Kidney (tissue), 14 donors: ENCODE results near the gene CAV2. TPM values are rescaled to one million over a fixed set of nuclear protein-coding genes. Genes with fewer than 3 reads are reported as not detected.

Experiments used
- DNase-seq, 5 donors: peaks; one replicate each; pipeline ENCODE4 v3.0.0-alpha.2; 2013 to 2020
- FAIRE-seq: peaks from 2 replicates; lab custom pipeline; 2012; peaks lifted over from hg19 to GRCh38; lab: Jason Lieb, UNC
- H3K27ac ChIP-seq, 2 donors: one replicate each; pipeline ENCODE4 v1.7.0; 2013; ENCODE audit warnings: low read depth in 2 of 2, low read length in 2 of 2, inconsistent platforms in 1 of 2
- H3K27me3 ChIP-seq: one replicate; pipeline ENCODE4 v1.7.1; 2013; ENCODE audit warnings: low read length, inconsistent platforms; ENCODE audit not compliant: control insufficient read depth, insufficient read depth
- H3K36me3 ChIP-seq, 3 donors: one replicate each; pipeline versions ENCODE4 v1.7.0 to v1.7.1; 2013; ENCODE audit warnings: low read length in 3 of 3, control low read depth in 1 of 3, inconsistent platforms in 1 of 3; ENCODE audit not compliant: insufficient read depth in 3 of 3, control insufficient read depth in 2 of 3
- H3K4me1 ChIP-seq, 3 donors: one replicate each; pipeline versions ENCODE4 v1.7.0 to v1.7.1; 2013; ENCODE audit warnings: low read length in 3 of 3, inconsistent platforms in 1 of 3, low read depth in 1 of 3; ENCODE audit not compliant: control insufficient read depth in 2 of 3, insufficient read depth in 2 of 3
- H3K4me3 ChIP-seq, 3 donors: one replicate each; pipeline versions ENCODE4 v1.7.0 to v1.8.1; 2013; ENCODE audit warnings: low read length in 3 of 3, control low read depth in 1 of 3, inconsistent platforms in 1 of 3
- H3K9ac ChIP-seq, 3 donors: one replicate each; pipeline versions ENCODE4 v1.7.0 to v1.7.1; 2013; ENCODE audit warnings: low read length in 3 of 3, control low read depth in 1 of 3, inconsistent platforms in 1 of 3
- H3K9me3 ChIP-seq, 3 donors: one replicate each; pipeline versions ENCODE4 v1.7.0 to v1.7.1; 2013; ENCODE audit warnings: low read length in 3 of 3, control low read depth in 1 of 3, inconsistent platforms in 1 of 3; ENCODE audit not compliant: control insufficient read depth in 2 of 3, insufficient read depth in 1 of 3
- CTCF ChIP-seq: IDR thresholded peaks from 3 replicates; pipeline ENCODE4 v1.5.1; 2012; ENCODE audit warnings: mild to moderate bottlenecking, moderate library complexity, borderline replicate concordance; ENCODE audit not compliant: insufficient read depth; ENCODE audit errors: extremely low read depth
- intact Hi-C: fragments of 100-400 bp; cut with DNase I; formaldehyde crosslinking; loops from one replicate; pipeline ENCODE4 v1.11.1; 2022
- polyA plus RNA-seq: library from polyadenylated mRNA; stranded (reverse); fragments of 350-450 nt; fragmentation: Illumina TruSeq; extraction: RNeasy Lipid Tissue Mini Kit (QIAGEN cat#74804); gene quantifications from one replicate; pipeline ENCODE4 v1.2.3, GENCODE V29; 2014; ENCODE audit warnings: low read depth, low replicate concordance; ENCODE audit not compliant: insufficient read depth
- total RNA-seq: library from RNA; stranded (reverse); fragmentation: NEBNext Ultra II Directional; extraction: Animal tissue kit (Norgen Biotek cat#: 25700); gene quantifications from one replicate; pipeline ENCODE4 v1.2.1, GENCODE V29; 2021
- donor health status: control.
- donor health status: control.
- donor health status: control.
- donor health status: control.
- donor health status: control.
- donor health status: DM: yes; HTN: yes; CAD: no.
- donor health status: Normal renal cell carcinoma (clear cell type).

CAV2 gene
- total and polyA plus RNA-seq, 2 donors from 2014 or later, result 23.1 to 50.8 TPM

- intact Hi-C loops, result no loop called here
- H3K9ac ChIP-seq, result no peak overlapping the region
- H3K4me3 ChIP-seq, result no peak overlapping the region
- no peaks in the 10 kb centered on the region for H3K36me3 ChIP-seq
- no peak for TF ChIP-seq CTCF
- no peaks in the 10 kb centered on the region for H3K9me3 ChIP-seq
- H3K4me1 ChIP-seq, result no peaks in the 10 kb centered on the region
- no peak for FAIRE-seq
- no peak for DNase-seq
- H3K27me3 ChIP-seq, result no peaks in the 10 kb centered on the region
- no peak overlapping the region for H3K27ac ChIP-seq
These were observed 16.0 kb downstream of the CAV2 start for GRCh38 chr7:116515584-116515983.

GRCh38 chr7:116516324-116516723 is 16.8 kb downstream of the CAV2 start:
- no peaks in the 10 kb centered on the region for H3K27me3 ChIP-seq
- DNase-seq (no peak), FAIRE-seq (no peak)
- no peaks in the 10 kb centered on the region for H3K9me3 ChIP-seq
- no peaks in the 10 kb centered on the region for H3K4me1 ChIP-seq
- H3K27ac ChIP-seq, result no peak overlapping the region
- no peak overlapping the region for H3K4me3 ChIP-seq
- no peak for TF ChIP-seq CTCF
- intact Hi-C loops, result no loop called here
- no peaks in the 10 kb centered on the region for H3K36me3 ChIP-seq
- no peak overlapping the region for H3K9ac ChIP-seq

GRCh38 chr7:116517626-116518025 is 18.1 kb downstream of the CAV2 start:
- H3K4me3 ChIP-seq, result no peak overlapping the region
- H3K9ac ChIP-seq, result no peak overlapping the region
- FAIRE-seq, result no peak
- H3K9me3 ChIP-seq, result no peaks in the 10 kb centered on the region
- intact Hi-C loops, result no loop called here
- no peak overlapping the region for H3K27ac ChIP-seq
- no peak for DNase-seq
- H3K36me3 ChIP-seq, result no peaks in the 10 kb centered on the region
- no peak for TF ChIP-seq CTCF
- no peaks in the 10 kb centered on the region for H3K27me3 ChIP-seq
- no peaks in the 10 kb centered on the region for H3K4me1 ChIP-seq

GRCh38 chr7:116518961-116519360 is 19.4 kb downstream of the CAV2 start:
- no peak overlapping the region for H3K9ac ChIP-seq
- H3K27me3 ChIP-seq, result peaks cover 4% of the 10 kb centered on the region
- H3K4me1 ChIP-seq, result no peaks in the 10 kb centered on the region
- DNase-seq (no peak), FAIRE-seq (no peak)
- no peaks in the 10 kb centered on the region for H3K36me3 ChIP-seq
- intact Hi-C loops, result no loop called here
- TF ChIP-seq CTCF, result no peak
- H3K27ac ChIP-seq, result no peak overlapping the region
- H3K9me3 ChIP-seq, result no peaks in the 10 kb centered on the region
- no peak overlapping the region for H3K4me3 ChIP-seq
